Fibroblast of peridontal ligament (primary cell): ENCODE results near the gene KMT2C.

ENCODE experiments used
- DNase-seq: peaks from one replicate; pipeline ENCODE4 v3.0.0-alpha.2; 2010; ENCODE audit errors: extremely low read depth

KMT2C gene

GRCh38 chr7:152203095-152203494 is 232.7 kb downstream of the KMT2C start:
- DNase-seq: no peak

- DNase-seq: peak; percentile 23
These were observed 233.7 kb downstream of the KMT2C start for GRCh38 chr7:152202056-152202455.

- no peak for DNase-seq
These were observed 235.4 kb downstream of the KMT2C start for GRCh38 chr7:152200395-152200794.

GRCh38 chr7:152196391-152196790 is 239.4 kb downstream of the KMT2C start:
- DNase-seq: no peak

- DNase-seq: no peak
These were observed 241.9 kb downstream of the KMT2C start for GRCh38 chr7:152193880-152194279.

- no peak for DNase-seq
These were observed 246.7 kb downstream of the KMT2C start for GRCh38 chr7:152189061-152189460.

- DNase-seq: no peak
These were observed 250.2 kb downstream of the KMT2C start for GRCh38 chr7:152185558-152185957.

GRCh38 chr7:152180587-152180986 is 255.2 kb downstream of the KMT2C start:
- no peak for DNase-seq

GRCh38 chr7:152180048-152180447 is 255.8 kb downstream of the KMT2C start:
- DNase-seq: no peak

GRCh38 chr7:152178405-152179058 is 257.3 kb downstream of the KMT2C start:
- DNase-seq: no peak

GRCh38 chr7:152177681-152178404 is 258.0 kb downstream of the KMT2C start:
- no peak for DNase-seq

GRCh38 chr7:152176797-152177196 is 259.0 kb downstream of the KMT2C start:
- no peak for DNase-seq

- peak; percentile 4 for DNase-seq
These were observed 262.3 kb downstream of the KMT2C start for GRCh38 chr7:152173372-152174070.

GRCh38 chr7:152162287-152162686 is 273.5 kb downstream of the KMT2C start:
- no peak for DNase-seq

- DNase-seq: no peak
These were observed 274.6 kb downstream of the KMT2C start for GRCh38 chr7:152161171-152161570.

GRCh38 chr7:152158801-152159587 is 276.8 kb downstream of the KMT2C start:
- no peak for DNase-seq

- no peak for DNase-seq
These were observed 283.5 kb downstream of the KMT2C start for GRCh38 chr7:152152267-152152666.

GRCh38 chr7:152149363-152149762 is 286.4 kb downstream of the KMT2C start:
- no peak for DNase-seq

GRCh38 chr7:152148706-152149105 is 287.1 kb downstream of the KMT2C start:
- no peak for DNase-seq

GRCh38 chr7:152145853-152146466 is 289.8 kb downstream of the KMT2C start:
- peak; percentile 66 for DNase-seq

GRCh38 chr7:152144557-152145245 is 291.1 kb downstream of the KMT2C start:
- no peak for DNase-seq
